HG03103 (cell line): ENCODE results near the gene DGCR8.

Experiments used
- ATAC-seq: cut with Tn5 transposase; IDR thresholded peaks from one replicate; pipeline ENCODE4 v1.9.1; 2021; ENCODE audit warnings: low read depth; ENCODE audit not compliant: unreplicated experiment

DGCR8 gene

GRCh38 chr22:20118300-20119020 lies 38.4 kb downstream of the DGCR8 start:
- no peak for ATAC-seq

GRCh38 chr22:20121856-20122415 lies 41.9 kb downstream of the DGCR8 start:
- no peak for ATAC-seq

- no peak for ATAC-seq
Measured at GRCh38 chr22:20123366-20124082, 43.5 kb downstream of the DGCR8 start.

DNA sequence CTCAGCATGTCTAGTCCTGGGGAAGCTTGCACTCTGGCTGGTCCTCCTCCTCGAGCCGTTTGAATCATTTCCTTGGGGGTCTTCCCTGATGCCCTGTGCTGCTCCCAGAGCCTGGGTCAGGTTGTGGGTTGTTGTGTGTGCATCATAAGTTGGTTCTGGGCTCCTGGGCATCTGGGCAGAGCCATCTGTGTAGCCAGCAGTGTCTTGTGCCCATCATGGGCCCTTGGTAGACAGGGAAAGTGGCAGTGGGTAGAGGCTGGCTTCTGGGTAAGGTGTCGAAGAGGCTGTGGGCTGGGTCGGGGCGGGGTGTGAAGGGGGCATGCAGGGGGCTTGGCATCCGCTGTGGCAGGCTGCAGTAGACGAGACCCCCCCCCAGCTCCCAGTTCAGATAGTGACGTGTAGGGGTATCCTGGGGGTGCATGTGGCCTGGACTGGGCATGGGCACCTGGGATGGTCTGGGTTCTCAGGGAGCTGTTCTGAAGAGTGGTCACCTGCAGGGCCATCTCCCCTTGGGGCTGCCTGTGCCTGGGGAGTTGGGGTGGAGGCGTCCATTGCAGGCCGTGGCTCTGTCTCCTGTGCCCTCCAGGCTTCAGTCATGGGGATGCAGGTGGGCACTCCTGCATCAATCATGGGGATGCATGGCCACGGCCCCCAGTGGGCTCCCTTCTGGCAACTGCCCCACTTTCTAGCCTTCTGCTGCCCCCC lies 44.2 kb downstream of the DGCR8 start:
- ATAC-seq = no peak

DNA sequence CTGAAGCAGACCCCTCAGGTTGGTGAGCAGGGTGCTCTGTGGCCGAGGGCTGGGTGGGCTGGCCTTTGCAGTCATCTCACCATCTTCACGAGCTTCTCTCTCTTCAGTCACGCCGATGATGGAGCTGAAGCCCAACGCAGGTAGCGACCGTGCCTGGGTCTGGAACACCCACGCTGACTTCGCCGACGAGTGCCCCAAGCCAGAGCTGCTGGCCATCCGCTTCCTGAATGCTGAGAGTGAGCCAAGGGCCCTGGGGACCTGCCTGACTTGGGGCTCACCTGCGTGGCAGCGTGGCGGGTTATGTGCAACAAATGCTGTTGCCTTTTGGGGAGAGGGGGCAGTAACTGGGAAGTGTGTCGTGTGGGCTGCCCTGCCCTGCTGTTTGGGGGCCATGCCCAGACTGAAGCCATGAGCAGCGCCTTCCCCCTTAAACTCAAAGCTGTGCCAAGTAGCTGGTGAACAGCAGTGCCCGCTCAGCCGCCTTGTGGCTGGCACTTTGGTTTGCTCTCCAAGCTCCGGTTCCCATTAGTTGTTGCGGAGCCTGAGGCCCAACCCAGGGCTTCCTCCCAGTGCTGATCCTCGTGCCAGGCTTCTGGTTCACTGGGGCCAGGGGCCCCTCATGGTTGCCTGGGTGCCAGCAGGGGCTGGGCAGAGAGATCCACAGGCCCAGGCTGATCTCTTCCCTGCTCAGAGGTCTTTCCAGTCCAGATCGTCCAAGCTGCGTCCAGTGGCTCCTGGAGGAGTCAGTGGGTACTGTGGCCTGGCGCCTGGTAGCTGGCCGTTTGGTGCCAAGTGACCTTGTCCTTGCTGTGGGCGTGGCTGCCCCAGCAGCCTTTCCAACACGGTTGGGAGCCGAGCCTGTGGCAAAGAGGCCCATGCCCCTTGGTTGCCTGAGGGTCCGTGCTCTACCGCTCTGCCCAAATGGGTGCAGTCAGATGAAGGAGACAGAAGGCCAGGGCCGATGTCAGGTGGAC lies 45.4 kb downstream of the DGCR8 start:
- no peak for ATAC-seq

GRCh38 chr22:20126284-20127029 lies 46.4 kb downstream of the DGCR8 start:
- no peak for ATAC-seq

- ATAC-seq = no peak
Measured at GRCh38 chr22:20127318-20127868, 47.4 kb downstream of the DGCR8 start.

GRCh38 chr22:20127869-20128618 lies 48.0 kb downstream of the DGCR8 start:
- no peak for ATAC-seq

- no peak for ATAC-seq
Measured at GRCh38 chr22:20128619-20128901, 48.5 kb downstream of the DGCR8 start.

DNA sequence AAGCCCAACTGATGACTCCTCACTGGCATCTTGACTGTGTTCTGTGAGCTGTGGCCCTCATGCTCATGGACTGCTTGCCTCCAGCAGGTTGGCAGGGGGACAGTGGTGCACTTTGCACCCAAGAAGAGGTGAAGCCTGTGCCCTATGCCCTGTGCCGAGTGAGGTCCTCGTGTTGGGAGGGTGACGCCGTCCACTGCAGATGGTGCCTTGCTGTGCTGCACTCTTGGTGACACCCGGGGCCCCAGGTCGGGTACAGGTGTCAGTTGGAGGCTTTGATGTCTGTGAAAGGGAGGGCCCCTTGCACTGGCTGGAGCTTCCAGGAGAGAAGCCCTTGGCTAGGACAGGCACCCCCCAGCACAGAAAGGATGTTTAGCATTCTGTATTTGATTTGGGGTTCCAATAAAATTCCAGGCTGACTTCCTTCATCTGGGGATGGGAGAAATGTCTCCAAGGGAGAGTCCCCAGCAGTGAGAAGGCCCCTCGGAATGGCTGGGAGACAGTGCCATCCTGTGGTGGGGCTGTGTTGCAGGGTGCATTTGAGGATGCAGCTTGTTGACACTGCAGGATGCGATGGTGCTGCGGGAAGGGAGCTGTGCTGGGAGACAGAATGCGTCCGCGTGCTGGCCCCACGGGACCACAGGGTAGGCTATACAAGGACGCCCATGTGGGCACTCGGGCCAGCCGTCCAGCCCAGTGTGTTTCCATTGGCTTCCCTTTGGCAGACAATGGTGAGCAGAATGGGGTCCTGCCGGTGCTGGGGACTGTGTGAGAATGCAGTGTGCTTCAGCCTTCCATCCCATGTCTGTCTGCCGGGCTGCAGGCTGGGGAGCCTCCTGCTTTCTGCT lies 49.1 kb downstream of the DGCR8 start:
- no peak for ATAC-seq

GRCh38 chr22:20129747-20130014 lies 49.6 kb downstream of the DGCR8 start:
- ATAC-seq = no peak

GRCh38 chr22:20130319-20130718 lies 50.3 kb downstream of the DGCR8 start:
- ATAC-seq = no peak

DNA sequence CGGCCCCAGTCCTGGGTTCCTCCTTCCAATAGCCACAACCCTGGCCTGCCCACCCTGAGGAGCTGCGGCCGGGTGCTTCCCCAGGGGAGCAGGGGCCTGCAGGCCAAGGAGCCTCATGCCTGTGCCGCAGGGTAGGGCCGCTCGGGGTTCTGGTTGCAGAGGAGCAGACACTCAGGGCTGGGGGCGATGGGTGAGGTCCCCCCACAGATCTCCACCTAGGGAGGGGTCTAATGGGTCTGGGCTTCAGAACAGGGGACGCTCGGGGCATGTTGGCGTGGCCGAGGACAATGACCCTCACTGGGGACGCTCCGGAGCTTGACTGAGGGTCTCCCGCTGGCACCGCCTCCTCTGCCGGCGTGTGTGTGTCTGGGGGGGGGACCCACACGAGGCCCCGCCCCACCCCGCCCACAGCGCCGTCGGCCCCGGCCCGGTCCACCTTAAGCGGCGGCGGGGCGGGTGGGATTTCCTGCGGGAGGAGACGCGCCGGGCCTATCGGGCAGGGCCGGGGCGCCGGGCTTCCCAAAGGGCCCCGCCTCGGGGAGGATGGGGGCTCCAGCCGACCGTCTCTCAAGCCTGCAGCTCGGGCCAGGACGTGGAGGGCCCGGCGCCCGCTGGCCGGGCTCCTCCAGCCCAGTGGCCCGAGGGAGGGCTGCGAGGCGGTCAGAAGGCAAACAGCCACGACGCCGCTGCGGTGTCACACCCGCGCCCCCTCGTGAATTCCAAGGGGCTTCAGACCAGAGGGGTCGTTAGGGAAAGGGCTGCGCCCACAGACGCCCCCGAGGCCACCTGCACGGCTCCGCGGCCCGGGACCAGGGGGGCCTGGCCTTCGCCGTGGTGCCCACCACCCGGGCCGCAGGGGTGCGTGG lies 50.9 kb downstream of the DGCR8 start:
- ATAC-seq = no peak

- no peak for ATAC-seq
Measured at GRCh38 chr22:20131597-20131858, 51.5 kb downstream of the DGCR8 start, which contains the start of gene ZDHHC8. ZDHHC8 (plus strand) TSS chr22:20131804; CDS start chr22:20131948, 144 bp downstream.

DNA sequence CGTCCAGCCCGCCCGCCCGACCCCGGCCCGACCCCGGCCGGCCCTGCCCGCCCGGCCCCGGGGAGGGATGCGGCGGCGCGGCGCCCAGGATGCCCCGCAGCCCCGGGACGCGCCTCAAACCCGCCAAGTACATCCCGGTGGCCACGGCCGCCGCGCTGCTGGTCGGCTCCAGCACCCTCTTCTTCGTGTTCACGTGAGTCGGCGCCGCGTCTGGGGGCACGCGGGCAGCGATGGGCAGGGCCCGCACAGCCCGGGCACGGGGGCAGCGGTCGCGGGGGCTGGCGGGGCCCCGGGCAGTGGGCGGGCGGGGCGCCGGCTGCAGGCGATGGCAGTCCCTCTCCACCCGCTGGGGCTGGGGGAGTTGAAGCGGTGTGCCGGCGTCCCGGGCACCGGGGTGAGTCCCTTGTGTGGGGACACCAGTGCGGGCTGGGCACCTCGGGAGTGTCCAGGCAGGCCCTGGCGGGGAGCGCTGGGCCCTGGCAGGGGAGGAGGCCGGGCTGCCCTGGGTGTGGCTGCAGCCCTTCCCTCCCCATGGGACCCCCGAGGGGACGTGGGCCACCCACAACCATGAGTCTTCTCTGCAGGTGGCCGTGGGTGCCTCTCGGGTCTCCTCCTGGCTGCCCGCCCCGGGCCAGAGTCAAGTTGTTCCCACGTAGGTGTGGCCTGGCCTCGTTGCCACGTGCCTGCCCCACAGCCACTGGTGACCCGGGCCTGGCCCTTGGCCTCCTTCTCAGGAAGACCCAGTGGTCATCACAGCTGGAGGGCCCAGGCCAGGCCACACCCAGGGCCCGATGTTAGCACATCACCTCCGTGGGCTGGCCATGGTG lies 52.0 kb downstream of the DGCR8 start:
- ATAC-seq = no peak

- ATAC-seq = no peak
Measured at GRCh38 chr22:20132686-20133246, 52.7 kb downstream of the DGCR8 start.
